Vagina (tissue), 2 donors: Measurements from ENCODE around the gene AQP12A. TPM values are rescaled to one million over a fixed set of nuclear protein-coding genes. Genes with fewer than 3 reads are reported as not detected.
"Not testable (repeated sequence)": the region's sequence is repeated elsewhere in the genome, so short reads cannot be mapped to it uniquely, and the experiment has no call there.

Experiments
- DNase-seq, 2 donors: peaks; one replicate each; pipeline ENCODE4 v3.0.0-alpha.2; 2017; ENCODE audit errors: extremely low spot score in 2 of 2
- H3K27ac ChIP-seq: fragments of 200-600 bp; sonication (generic); one replicate; pipeline ENCODE4 v1.5.1; 2019
- H3K27me3 ChIP-seq: fragments of 200-600 bp; sonication (generic); one replicate; pipeline ENCODE4 v1.5.1; 2019
- H3K36me3 ChIP-seq, 2 donors: fragments of 200-600 bp; sonication (generic); one replicate each; pipeline ENCODE4 v1.5.1; 2017 to 2019
- H3K4me1 ChIP-seq: fragments of 200-600 bp; sonication (generic); one replicate; pipeline ENCODE4 v1.5.1; 2019
- H3K4me3 ChIP-seq, 2 donors: fragments of 200-600 bp; sonication (generic); 1 replicate in 1 of 2; 2 replicates in 1 of 2; pipeline ENCODE4 v1.5.1; 2016 to 2019
- H3K9me3 ChIP-seq: fragments of 200-600 bp; sonication (generic); one replicate; pipeline ENCODE4 v1.5.1; 2019
- POLR2A ChIP-seq, 2 donors: fragments of 450-650 bp; IDR thresholded peaks; one replicate each; pipeline ENCODE4 v1.6.1; 2017; ENCODE audit warnings: antibody characterized with exemption in 2 of 2, mild to moderate bottlenecking in 2 of 2, moderate library complexity in 2 of 2
- POLR2AphosphoS5 ChIP-seq, 2 donors: sonication (generic); formaldehyde crosslinking; IDR thresholded peaks; one replicate each; pipeline ENCODE4 v1.9.0; 2017; ENCODE audit warnings: antibody characterized with exemption in 2 of 2, mild to moderate bottlenecking in 2 of 2, low read depth in 1 of 2; ENCODE audit not compliant: insufficient read depth in 1 of 2
- intact Hi-C: fragments of 100-400 bp; cut with DNase I; formaldehyde crosslinking; loops from one replicate; pipeline ENCODE4 v1.15.1; 2023
- total RNA-seq: library from RNA; depleted of rRNA; stranded (reverse); fragments of >200 nt; gene quantifications from one replicate; pipeline ENCODE4 v1.2.3, GENCODE V29; 2016
- TF ChIP-seq, protein P1 (sequence below), 3 experiments: fragments of 450-650 bp in 2 of 3; fragments of 200-600 bp in 1 of 3; sonication (generic) in 1 of 3; IDR thresholded peaks; one replicate each; pipeline ENCODE4 v1.5.1; 2017 to 2019; ENCODE audit warnings: antibody characterized with exemption in 3 of 3, mild to moderate bottlenecking in 2 of 3, moderate library complexity in 2 of 3

Gene AQP12A, protein sequence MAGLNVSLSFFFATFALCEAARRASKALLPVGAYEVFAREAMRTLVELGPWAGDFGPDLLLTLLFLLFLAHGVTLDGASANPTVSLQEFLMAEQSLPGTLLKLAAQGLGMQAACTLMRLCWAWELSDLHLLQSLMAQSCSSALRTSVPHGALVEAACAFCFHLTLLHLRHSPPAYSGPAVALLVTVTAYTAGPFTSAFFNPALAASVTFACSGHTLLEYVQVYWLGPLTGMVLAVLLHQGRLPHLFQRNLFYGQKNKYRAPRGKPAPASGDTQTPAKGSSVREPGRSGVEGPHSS
- total RNA-seq, result not detected

- H3K27me3 ChIP-seq, H3K4me1 ChIP-seq, intact Hi-C loops, H3K9me3 ChIP-seq, H3K27ac ChIP-seq, H3K4me3 ChIP-seq, H3K36me3 ChIP-seq: not testable (repeated sequence)
- DNase-seq, result peak in 1 of 2 donors; percentile 96
Observed at GRCh38 chr2:240691631-240692420, at the start of gene AQP12A. Gene AQP12A (plus strand): TSS chr2:240691866. CDS start chr2:240691914, 48 bp downstream.

GRCh38 chr2:240642061-240642805 is 49.4 kb upstream of the AQP12A start:
- intact Hi-C loops, result no loop called here
- no peaks in the 10 kb centered on the region for H3K27me3 ChIP-seq
- no peak for DNase-seq
- no peak overlapping the region for H3K27ac ChIP-seq
- no peaks in the 10 kb centered on the region for H3K36me3 ChIP-seq
- no peak for TF ChIP-seq POLR2A (IDR thresholded peaks at IDR 0.05)
- TF ChIP-seq, protein P1, sequence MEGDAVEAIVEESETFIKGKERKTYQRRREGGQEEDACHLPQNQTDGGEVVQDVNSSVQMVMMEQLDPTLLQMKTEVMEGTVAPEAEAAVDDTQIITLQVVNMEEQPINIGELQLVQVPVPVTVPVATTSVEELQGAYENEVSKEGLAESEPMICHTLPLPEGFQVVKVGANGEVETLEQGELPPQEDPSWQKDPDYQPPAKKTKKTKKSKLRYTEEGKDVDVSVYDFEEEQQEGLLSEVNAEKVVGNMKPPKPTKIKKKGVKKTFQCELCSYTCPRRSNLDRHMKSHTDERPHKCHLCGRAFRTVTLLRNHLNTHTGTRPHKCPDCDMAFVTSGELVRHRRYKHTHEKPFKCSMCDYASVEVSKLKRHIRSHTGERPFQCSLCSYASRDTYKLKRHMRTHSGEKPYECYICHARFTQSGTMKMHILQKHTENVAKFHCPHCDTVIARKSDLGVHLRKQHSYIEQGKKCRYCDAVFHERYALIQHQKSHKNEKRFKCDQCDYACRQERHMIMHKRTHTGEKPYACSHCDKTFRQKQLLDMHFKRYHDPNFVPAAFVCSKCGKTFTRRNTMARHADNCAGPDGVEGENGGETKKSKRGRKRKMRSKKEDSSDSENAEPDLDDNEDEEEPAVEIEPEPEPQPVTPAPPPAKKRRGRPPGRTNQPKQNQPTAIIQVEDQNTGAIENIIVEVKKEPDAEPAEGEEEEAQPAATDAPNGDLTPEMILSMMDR (IDR thresholded peaks at IDR 0.05), result no peak
- TF ChIP-seq POLR2AphosphoS5 (IDR thresholded peaks at IDR 0.05; ENCODE audit: insufficient read depth in 1 of 2, low read depth in 1 of 2), result no peak
- H3K4me3 ChIP-seq, result no peak overlapping the region
- no peaks in the 10 kb centered on the region for H3K4me1 ChIP-seq
- H3K9me3 ChIP-seq, result no peaks in the 10 kb centered on the region

DNA sequence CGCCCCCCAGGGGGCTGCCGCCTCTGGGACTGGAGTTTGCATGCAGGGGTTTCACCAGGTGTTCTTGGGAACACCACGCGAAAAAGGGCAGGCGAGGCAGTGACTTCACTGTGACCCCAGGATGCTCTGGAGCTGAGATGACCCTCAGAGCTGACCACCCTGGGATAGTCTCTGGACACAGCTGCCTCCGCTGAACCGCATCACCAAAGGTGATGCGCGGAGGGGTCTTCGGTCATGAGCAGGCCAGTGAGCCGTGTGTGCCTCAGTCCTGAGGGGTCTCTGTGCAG is 48.9 kb upstream of the AQP12A start:
- intact Hi-C loops, result no loop called here
- Histone ChIP-seq H3K9me3 (no peaks in the 10 kb centered on the region), H3K27me3 (no peaks in the 10 kb centered on the region), H3K4me1 (no peaks in the 10 kb centered on the region), H3K4me3 (no peak overlapping the region), H3K27ac (no peak overlapping the region), H3K36me3 (no peaks in the 10 kb centered on the region)
- TF ChIP-seq POLR2AphosphoS5 (IDR thresholded peaks at IDR 0.05; ENCODE audit: insufficient read depth in 1 of 2, low read depth in 1 of 2) (no peak), POLR2A (IDR thresholded peaks at IDR 0.05) (no peak)
- TF ChIP-seq, protein P1 (IDR thresholded peaks at IDR 0.05), result no peak
- DNase-seq, result no peak

GRCh38 chr2:240643093-240643810 is 48.4 kb upstream of the AQP12A start:
- Histone ChIP-seq H3K4me3 (no peak overlapping the region), H3K27ac (no peak overlapping the region), H3K9me3 (no peaks in the 10 kb centered on the region), H3K4me1 (no peaks in the 10 kb centered on the region), H3K36me3 (no peaks in the 10 kb centered on the region), H3K27me3 (no peaks in the 10 kb centered on the region)
- TF ChIP-seq POLR2AphosphoS5 (IDR thresholded peaks at IDR 0.05; ENCODE audit: insufficient read depth in 1 of 2, low read depth in 1 of 2) (no peak), POLR2A (IDR thresholded peaks at IDR 0.05) (no peak)
- TF ChIP-seq, protein P1 (IDR thresholded peaks at IDR 0.05), result no peak
- intact Hi-C loops, result no loop called here
- no peak for DNase-seq

DNA sequence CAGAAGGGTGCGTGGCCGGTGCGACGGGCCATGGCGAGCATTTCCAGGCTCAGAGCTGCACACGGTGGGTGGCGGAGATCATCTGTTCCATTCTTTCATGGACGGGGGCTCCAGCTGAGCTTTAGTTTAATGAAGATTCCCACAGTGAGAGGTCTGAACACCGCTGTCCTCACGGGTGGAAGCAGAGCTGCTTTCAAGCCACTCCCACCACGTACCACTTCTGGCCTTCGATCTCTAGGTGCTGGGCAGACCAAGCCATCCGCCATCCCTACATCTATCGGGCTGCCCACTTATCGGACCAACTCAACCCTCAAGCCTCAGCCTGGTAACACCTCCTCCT is 47.9 kb upstream of the AQP12A start:
- Histone ChIP-seq H3K9me3 (no peaks in the 10 kb centered on the region), H3K4me3 (no peak overlapping the region), H3K4me1 (no peaks in the 10 kb centered on the region), H3K27ac (no peak overlapping the region), H3K36me3 (no peaks in the 10 kb centered on the region), H3K27me3 (no peaks in the 10 kb centered on the region)
- intact Hi-C loops, result no loop called here
- TF ChIP-seq POLR2A (IDR thresholded peaks at IDR 0.05), result no peak
- TF ChIP-seq, protein P1 (IDR thresholded peaks at IDR 0.05), result no peak
- TF ChIP-seq POLR2AphosphoS5 (IDR thresholded peaks at IDR 0.05; ENCODE audit: insufficient read depth in 1 of 2, low read depth in 1 of 2), result no peak
- no peak for DNase-seq
